ACHN (cell line): ENCODE measurements around the gene BDH1.

Source experiments
- DNase-seq: peaks from one replicate; pipeline ENCODE4 v3.0.0-alpha.2; 2015
- in situ Hi-C: cut with HindIII; loops from 2 replicates; pipeline ENCODE4 v1.10.0; 2017; ENCODE audit warnings: low sequenced_read_pairs, low pct_ligation_motif_present, low pct_unique_long_range_greater_than_20kb

The BDH1 gene

DNA sequence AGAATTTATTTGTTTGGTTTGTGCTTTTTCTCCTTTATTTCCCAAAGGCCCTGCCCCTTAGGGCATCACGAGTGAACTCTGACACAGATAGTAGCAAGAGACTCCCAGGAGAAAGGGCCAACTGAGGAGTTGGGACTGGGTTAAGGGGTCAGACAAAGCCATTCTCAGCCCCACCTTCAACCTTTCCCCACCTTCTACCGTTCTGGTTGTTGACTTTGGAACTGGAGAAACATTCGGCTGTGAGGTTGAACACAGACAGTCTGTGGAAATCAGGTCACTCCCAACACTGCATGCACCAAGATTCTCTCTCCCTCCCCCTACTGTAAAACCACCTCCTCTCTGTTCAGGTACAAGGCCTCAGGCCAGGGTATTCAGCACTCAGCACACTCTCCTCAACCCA lies 3.9 kb upstream of the BDH1 start:
- in situ Hi-C loops = no loop called here
- no peak for DNase-seq

DNA sequence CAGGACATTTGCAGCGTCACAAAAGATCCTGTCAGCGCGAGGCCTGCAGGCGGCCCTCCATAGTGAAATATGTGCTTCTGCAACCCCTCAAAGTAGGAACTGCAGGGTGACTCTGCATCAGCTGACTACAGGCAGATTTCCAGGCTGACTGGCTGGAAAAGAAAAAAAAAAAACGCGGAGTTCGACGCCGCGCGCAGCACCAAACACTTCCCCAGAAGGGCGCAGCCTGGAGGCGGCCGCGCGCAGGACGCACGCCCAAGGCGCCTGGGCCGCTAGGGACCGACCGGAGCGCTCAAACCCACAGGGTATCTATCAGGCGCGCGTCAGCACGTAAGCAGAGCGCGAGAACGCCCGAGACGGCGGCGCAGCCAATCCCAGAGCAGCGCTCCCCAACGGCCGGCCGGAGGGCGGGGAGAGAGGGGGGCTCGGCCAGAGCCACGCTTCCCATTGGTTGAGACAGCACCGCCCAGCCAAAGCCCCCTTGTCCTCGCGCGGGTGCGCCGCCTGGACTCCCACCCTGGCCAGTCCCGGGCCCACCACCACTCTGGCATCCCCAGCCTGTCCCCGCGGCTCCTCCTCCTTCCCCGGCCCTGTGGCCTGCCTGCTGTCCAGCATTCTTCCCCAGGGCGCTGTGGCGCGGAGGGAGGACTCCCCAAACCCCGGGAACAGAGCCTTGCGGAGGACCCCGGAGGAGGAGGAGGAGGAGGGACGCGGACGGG lies 1.0 kb downstream of the BDH1 start:
- DNase-seq = peak; percentile 96
- in situ Hi-C loops = no loop called here

DNA sequence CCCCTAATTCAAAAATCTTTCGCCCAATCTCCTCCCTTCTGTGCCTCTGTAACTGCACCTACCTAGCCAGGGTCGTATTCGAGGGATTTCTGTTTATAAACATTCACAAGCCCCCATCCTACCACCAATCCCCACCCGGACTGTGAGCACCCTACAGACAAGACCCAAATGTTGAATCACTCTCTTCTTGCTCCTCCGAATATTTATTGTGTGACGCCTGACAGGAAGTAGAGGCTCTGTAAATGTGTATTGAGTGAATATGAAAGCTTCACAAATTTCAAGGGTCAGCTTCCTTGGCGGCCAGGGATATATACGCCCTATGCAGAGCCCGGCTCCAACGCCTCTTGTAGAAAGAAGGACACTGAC lies 1.6 kb downstream of the BDH1 start:
- no peak for DNase-seq
- in situ Hi-C loops = no loop called here

DNA sequence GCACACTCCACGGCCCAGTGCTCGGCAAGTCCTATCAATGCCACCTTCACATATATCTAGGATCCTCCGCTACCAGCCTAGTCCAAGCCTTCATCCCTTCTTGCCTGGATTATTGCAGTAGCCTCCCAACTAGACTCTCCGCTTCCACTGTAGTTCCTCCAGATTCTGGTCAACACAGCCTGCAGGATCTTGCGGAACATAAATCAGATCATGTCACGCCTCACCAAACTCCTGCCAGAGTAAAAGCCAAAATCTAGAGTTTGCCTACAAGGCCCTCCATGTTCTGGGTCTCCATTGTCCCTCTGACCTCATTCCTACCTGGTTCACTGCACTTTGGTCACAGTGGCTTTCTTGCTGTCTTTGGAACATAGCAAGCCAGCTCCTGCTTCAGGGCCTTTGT lies 3.6 kb downstream of the BDH1 start:
- in situ Hi-C loops = no loop called here

DNA sequence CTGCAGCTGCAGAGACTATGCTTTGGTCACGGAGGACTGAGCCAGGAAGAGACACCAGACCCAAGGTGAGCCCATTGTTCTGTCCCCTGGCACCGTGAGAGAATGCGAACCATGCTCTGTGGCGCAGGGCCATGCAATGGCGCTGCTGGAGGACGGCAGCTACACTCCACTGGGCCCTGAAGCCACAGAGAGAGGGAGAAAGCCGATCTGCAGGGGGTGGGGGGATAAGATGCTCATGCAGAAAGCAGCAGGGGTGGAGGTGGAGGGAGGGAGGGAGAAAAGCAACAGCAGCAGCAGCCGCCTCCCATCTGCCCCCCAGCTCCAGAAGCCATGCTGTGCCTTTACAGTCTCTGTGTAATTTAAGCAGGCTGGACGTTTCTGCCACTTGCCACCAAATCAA lies 5.3 kb downstream of the BDH1 start:
- in situ Hi-C loops = no loop called here
- DNase-seq = no peak

More for the DNA sequence above, 3.6 kb downstream of the BDH1 start:
- DNase-seq = no peak

DNA sequence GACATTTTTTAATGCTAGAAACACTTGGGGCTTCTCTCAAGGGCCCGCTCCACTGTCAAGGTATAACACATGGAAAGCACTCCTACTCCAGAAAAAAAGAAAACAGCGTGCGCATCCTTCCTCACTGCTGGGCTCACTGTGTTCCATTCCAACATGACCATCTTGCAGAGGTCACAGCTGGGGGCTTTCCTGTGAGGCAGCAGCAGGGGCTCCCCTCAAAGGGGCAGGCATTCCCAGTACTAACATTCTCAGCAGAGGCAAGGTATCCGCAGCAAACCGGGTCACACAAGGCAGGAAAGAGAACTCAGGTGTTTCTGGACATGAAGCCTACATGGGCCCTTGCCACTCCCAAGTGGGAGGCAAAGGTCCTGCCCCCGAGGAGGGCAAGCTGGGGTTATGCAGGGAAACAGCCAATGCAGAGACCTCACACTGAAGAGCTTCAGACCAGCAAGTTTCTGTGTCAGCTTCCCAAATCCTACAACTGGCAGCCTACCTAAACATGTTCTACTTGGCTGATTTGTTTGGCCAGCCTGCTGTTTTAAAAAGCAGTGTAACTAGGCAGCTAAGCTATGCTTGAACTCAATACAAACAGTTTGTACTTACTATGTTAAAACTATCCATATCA lies 6.4 kb downstream of the BDH1 start:
- DNase-seq = no peak
- in situ Hi-C loops = no loop called here

DNA sequence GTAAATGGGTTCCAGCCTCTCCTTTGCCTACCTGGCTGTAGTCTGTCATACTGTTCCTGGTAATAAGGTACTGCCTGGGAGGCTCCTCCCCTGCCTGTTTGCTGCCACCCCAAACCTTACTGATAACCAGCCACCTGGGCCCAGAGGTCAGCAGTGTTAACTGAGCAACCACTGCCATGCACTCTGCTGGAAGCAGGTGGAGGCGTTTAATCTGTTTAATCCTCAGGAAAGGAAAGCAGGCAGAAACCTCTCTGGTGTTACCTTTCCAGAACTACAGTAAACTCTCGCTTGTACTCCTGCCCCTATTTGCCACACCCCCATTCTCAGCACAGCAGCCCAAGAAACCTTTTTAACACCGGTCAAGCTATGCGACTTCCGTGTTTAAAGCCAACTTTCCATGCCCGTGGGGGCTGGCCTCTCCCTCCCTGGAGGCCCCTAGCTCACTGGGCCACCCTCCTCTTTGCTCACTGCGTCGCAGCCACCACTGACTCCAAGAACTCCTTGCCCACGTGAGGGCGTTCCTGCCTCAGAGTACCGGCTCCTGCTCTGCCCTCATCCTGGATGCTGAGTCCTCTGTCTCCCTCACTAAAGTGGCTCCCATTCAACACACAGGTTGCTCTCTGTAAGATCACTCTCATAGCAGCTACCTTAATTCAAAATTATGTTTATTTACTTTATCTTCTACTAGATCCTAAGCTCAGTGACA lies 8.3 kb downstream of the BDH1 start:
- in situ Hi-C loops = no loop called here
- no peak for DNase-seq

DNA sequence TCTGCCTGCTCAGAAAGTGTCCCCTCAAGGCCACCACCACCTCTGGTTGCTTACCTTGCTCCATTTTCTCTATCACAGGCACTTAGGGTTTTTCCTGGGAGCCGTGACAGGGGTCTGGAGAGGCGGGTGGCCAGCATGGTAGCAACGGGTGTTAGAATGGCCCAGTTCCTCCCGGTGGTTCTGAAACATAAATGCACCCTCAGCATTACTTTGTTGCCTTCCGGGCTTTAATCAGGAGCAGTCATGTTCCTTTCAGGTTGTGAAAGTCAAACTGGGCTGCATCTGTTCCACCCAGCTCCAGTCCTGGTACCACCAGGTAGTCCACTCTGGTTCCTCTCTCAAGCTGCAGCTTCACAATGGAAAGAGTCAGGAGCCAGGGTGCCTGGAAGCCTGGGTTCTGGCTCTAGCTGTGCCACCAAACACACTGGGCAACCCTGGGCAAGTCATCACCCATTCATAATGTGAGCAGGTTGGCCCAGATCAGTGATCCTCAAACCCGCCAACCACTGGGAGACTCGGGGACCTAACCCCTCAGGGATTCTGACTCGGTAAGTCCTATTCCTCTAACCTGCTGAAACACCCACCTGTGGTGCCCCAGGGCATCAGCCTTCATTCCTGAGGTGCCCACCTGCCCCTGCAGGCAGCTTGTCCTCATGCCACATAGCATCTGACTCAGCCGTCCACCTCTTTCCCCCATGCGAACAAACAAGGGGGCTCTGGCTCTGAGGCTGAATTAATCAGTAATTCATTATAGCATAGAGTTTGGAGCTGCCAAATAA lies 9.3 kb downstream of the BDH1 start:
- DNase-seq = no peak
- in situ Hi-C loops = no loop called here

DNA sequence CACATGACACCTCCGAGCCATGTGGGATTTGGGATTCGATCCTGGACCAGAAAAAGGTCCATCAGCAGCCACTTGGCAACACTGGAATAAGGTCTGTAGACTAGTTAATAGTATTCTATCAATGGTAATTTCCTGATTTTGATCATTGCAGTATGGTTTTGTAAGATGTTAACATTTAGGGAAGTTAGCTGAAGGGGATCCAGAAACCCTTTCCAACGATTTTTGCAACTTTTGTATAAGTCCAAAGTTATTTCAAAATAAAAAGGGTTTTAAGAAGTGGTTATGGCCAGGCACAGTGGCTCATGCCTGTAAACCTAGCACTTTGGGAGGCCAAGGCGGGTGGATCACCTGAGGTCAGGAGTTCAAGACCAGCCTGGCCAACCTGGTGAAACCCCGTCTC lies 10.2 kb downstream of the BDH1 start:
- DNase-seq = no peak
- in situ Hi-C loops = no loop called here

DNA sequence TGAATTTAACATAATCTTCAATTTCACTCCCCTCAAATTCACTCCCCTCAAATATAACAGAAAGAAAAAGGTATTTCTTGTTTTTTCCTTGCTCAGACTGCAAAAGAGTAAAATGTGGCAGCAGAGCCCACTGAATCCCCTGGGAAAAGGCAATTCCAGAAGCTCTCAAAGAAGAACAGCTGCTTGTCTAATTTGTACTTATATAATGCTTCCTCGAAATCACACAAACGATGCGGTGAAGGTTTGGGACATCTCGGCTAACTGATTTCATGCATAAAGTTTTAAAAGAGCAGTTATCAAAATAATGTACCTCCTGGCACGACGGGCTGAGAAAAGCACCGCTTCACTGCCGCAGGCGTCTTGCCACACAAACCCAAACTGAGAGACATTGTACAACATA lies 10.7 kb downstream of the BDH1 start:
- in situ Hi-C loops = no loop called here
- DNase-seq = no peak

DNA sequence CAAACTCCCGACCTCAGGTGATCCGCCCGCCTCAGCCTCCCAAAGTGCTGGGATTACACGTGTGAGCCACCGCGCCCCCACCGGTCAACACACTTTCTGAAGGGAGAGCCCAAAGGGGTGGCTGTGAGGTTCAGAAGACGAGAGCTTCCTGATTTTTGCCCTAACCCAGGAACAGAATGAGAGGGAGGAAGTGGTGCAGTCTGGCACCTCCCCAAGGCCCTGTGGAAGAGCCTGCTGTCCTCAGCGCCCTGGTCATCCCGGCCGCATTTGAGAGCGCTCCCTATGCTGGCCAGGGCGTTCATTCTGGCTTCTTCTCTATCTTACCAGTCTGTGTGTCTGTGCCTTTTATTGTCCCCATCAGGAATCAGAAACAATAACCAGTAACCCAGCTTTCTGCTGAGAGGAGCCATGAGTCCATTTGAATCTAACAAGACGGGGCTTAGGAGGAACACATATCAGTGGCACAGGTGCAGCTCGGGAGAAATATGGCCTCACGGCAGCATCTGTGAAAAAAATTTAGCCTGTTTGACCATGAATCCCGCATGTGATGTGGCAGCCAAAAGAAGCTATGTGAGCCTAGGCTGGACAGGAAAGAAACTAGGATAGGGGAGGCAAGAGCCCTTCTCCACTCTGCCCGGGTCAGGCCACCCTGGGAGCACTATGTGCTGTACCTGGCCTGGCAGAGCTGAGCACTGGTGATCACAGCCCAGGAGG lies 12.9 kb downstream of the BDH1 start:
- DNase-seq = no peak
- in situ Hi-C loops = no loop called here

DNA sequence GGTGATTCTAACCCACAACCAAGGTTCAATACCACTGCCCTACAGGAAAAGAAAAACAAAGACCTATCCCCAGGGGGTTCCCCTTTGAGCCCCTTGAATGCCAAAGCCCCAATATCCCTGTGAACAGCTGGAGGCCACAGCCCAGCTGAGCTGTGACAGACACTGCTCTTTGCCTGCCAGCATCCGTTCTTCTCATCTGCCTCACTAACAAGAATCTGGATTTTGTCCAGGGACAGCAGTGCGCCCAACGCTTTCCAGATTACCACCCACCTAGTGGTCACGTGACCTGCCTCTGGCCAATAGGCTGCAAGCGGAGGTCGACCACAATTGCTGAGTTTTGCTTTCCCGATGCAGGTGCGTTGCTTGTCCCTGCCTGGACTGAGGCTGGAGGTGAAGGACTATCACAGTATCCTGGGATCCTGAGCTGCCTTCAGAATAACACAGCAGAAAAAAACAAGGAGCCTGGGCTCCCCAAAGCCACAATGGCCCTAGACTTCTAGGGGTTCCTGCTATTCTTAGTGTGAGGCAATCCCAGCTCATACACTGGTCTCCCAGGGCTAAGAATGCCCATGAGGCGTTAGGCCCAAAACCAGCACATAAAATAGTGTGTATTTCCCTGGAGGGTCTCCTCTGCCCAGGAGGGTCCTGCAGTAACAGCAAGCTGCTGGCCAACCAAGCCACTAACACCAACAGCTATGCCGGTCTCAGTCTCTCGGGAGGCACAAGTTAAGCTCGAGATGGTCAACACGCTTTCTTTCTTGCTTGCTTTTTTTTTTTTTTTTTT lies 13.8 kb downstream of the BDH1 start:
- no peak for DNase-seq
- in situ Hi-C loops = no loop called here

DNA sequence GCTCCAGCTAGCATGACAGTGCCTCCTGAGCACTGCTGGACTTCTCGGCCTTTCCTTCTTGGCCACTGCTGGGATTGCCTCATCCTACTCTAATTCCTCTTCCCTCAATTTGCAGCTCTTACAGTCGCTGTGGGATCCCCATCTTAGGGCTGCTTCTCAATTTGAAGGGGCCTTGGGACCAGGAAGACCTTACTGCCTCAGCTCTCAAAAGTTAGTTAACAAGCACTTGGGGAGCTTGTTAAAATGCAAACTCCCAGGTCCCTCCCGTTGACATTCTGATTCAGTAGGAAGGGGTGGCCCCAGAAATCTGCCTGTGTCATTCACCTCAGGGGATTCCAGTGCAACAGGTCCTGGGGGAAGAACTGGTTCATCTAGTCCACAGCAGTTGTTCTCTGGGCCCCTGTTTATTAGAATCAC lies 14.8 kb downstream of the BDH1 start:
- in situ Hi-C loops = no loop called here
- DNase-seq = no peak

DNA sequence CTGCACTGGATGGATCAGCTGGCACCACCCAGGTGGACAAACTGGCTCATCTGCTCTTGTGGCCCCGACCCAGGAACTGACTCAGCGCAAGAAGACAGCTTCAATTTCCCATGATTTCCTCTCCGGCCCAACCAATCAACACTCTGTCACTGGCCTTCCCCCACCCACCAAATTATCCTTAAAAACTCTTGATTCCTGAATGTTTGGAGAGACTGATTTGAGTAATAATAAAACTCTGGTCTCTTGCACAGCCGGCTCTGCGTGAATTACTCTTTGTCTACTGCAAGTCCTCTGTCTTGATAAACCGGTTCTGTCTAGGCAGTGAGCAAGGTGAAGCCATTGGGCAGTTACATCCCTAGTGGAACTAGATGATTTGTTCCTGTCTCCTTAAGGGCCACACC lies 16.1 kb downstream of the BDH1 start:
- no peak for DNase-seq

DNA sequence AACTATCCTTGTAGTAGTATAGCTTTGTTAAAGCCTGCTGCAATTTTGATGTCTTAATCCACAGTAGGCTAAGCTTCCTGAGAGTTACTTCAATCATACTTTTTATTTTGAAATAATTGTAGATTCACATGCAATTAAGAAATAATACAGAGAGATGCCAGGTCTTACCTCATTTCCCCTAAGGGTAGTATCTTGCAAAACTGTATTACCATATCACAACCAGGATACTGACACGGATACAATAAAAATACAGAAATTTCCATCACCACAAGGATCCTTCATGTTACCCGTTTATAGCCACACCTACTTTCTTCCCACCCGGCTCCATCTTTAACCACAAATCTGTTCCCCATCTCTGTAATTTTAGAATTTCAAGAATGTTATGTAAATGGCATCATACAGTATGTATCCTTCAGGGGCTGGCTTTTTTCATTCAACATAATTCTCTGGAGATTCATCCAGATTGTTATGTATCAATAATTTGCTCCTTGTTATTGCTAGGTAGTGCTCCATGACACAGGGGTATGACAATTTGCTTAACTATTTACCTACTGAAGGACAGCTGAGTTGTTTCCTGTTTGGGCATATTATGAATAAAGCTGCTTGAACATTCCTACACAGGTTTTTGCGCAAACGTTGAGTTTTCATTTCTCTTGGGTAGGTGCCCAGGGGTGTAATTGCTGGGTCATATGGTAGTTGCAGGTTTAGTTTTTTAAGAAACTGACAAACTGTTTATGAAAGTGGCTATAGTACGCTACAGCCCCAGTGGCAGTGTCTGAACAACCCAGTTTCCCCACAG lies 21.6 kb downstream of the BDH1 start:
- in situ Hi-C loops = no loop called here
- DNase-seq = no peak

More for the DNA sequence above, 16.1 kb downstream of the BDH1 start:
- in situ Hi-C loops = no loop called here

DNA sequence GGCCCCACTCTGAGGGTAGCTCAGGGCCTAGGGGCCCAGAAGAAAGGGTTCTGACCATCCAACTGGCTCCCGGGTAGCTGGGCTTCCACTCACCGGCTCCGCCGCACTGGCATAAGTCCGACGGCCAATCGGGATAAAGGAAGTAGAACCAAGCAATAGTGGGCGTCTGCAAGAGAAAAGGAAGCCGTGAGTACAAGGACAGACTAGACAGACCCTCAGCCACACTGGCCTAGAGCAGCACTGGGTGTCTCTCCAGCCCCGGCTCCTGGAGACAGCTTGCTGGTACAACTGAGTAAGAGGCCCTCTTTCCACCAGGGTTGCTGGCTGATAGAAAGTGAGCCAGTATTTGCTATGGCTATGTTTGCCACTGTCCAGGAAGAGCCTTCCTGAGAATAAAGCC lies 22.4 kb downstream of the BDH1 start:
- no peak for DNase-seq
- in situ Hi-C loops = no loop called here

DNA sequence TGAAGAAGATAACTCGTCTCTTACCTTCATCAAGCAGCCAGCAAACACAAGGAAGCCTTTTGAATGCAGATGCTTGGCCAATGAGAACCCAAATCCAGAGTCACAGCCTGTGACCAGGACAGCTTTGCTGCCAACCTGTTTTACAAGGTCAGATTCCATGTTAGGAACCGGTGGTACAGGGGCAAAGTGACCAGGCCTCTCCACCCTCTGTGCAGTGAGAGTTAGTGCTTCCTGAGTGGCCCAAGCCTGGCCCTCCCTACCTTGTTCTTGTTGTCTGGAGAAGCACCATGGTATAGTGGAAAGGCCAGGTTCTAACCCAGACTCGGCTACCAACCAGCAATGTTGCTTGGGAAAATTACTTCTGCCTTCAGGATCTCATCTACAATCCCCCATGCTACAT lies 23.4 kb downstream of the BDH1 start:
- in situ Hi-C loops = no loop called here
- DNase-seq = no peak
